Peyer's patch (tissue), 4 donors: ENCODE measurements around the gene RAC3. TPM values are rescaled to one million over a fixed set of nuclear protein-coding genes. Genes with fewer than 3 reads are reported as not detected.

ENCODE experiments used
- DNase-seq, 3 donors: peaks; one replicate each; pipeline ENCODE4 v3.0.0-alpha.2; 2017 to 2019
- H3K27ac ChIP-seq, 4 donors: fragments of 200-600 bp; sonication (generic); one replicate each; pipeline ENCODE4 v1.5.1; 2016 to 2019
- H3K27me3 ChIP-seq, 2 donors: fragments of 200-600 bp; sonication (generic); one replicate each; pipeline ENCODE4 v1.5.1; 2019
- H3K36me3 ChIP-seq, 3 donors: fragments of 200-600 bp; sonication (generic); one replicate each; pipeline ENCODE4 v1.5.1; 2016 to 2019
- H3K4me1 ChIP-seq, 4 donors: fragments of 200-600 bp; sonication (generic); one replicate each; pipeline ENCODE4 v1.5.1; 2016 to 2019
- H3K4me3 ChIP-seq, 4 donors: fragments of 200-600 bp; sonication (generic); 1 replicate in 3 of 4; 2 replicates in 1 of 4; pipeline ENCODE4 v1.5.1; 2016 to 2019; ENCODE audit warnings: mild to moderate bottlenecking in 1 of 4
- H3K9me3 ChIP-seq, 4 donors: fragments of 200-600 bp; sonication (generic); one replicate each; pipeline ENCODE4 v1.5.1; 2016 to 2019; ENCODE audit warnings: mild to moderate bottlenecking in 1 of 4
- CTCF ChIP-seq, 6 experiments: fragments of 450-650 bp in 4 of 6; fragments of 200-600 bp in 2 of 6; sonication (generic) in 1 of 6; IDR thresholded peaks; one replicate each; pipeline ENCODE4 v1.5.1; 2017 to 2019; ENCODE audit warnings: antibody characterized with exemption in 6 of 6, mild to moderate bottlenecking in 3 of 6, moderate library complexity in 1 of 6
- POLR2A ChIP-seq, 2 donors: fragments of 450-650 bp; IDR thresholded peaks; one replicate each; pipeline ENCODE4 v1.5.1; 2017; ENCODE audit warnings: antibody characterized with exemption in 2 of 2, mild to moderate bottlenecking in 2 of 2, moderate library complexity in 2 of 2
- total RNA-seq, 4 donors: library from RNA; depleted of rRNA; stranded (reverse); fragments of >200 nt; gene quantifications; one replicate each; pipeline ENCODE4 v1.1.0, GENCODE V29; 2016

RAC3 gene
- total RNA-seq, 4 donors from 2014 or later = 4.6 to 20.6 (median 9.8) TPM

- Histone ChIP-seq H3K9me3 (no peaks in the 10 kb centered on the region), H3K4me3 (no peak overlapping the region), H3K36me3 (peaks cover 0 to 31% (median 0%) of the 10 kb centered on the region in 3 donors), H3K4me1 (peaks cover 0 to 12% (median 11%) of the 10 kb centered on the region in 4 donors), H3K27ac (no peak overlapping the region), H3K27me3 (no peaks in the 10 kb centered on the region)
- TF ChIP-seq CTCF (IDR thresholded peaks at IDR 0.05) (no peak), POLR2A (IDR thresholded peaks at IDR 0.05) (no peak)
- DNase-seq = no peak
These were observed 15.4 kb downstream of the RAC3 start for GRCh38 chr17:82046903-82047302.

- TF ChIP-seq CTCF (IDR thresholded peaks at IDR 0.05) = no peak
- H3K4me1 ChIP-seq = peaks cover 0 to 15% (median 14%) of the 10 kb centered on the region in 4 donors
- no peak overlapping the region for H3K27ac ChIP-seq
- H3K9me3 ChIP-seq = no peaks in the 10 kb centered on the region
- no peak overlapping the region for H3K4me3 ChIP-seq
- H3K27me3 ChIP-seq = no peaks in the 10 kb centered on the region
- H3K36me3 ChIP-seq = peaks cover 0 to 31% (median 0%) of the 10 kb centered on the region in 3 donors
- DNase-seq = no peak
These were observed 15.9 kb downstream of the RAC3 start for GRCh38 chr17:82047379-82047778.

- DNase-seq = no peak
- H3K27ac ChIP-seq = no peak overlapping the region
- no peaks in the 10 kb centered on the region for H3K9me3 ChIP-seq
- H3K27me3 ChIP-seq = no peaks in the 10 kb centered on the region
- H3K36me3 ChIP-seq = peaks cover 0 to 31% (median 0%) of the 10 kb centered on the region in 3 donors
- peaks cover 0 to 21% (median 20%) of the 10 kb centered on the region in 4 donors for H3K4me1 ChIP-seq
- TF ChIP-seq POLR2A (IDR thresholded peaks at IDR 0.05) = no peak
- no peak for TF ChIP-seq CTCF (IDR thresholded peaks at IDR 0.05)
- no peak overlapping the region for H3K4me3 ChIP-seq
These were observed 16.6 kb downstream of the RAC3 start for GRCh38 chr17:82047914-82048570.

- Histone ChIP-seq H3K36me3 (peaks cover 0 to 32% (median 0%) of the 10 kb centered on the region in 3 donors), H3K27ac (no peak overlapping the region), H3K27me3 (no peaks in the 10 kb centered on the region), H3K4me3 (no peak overlapping the region), H3K9me3 (no peaks in the 10 kb centered on the region), H3K4me1 (peaks cover 0 to 27% (median 23%) of the 10 kb centered on the region in 4 donors)
- TF ChIP-seq CTCF (IDR thresholded peaks at IDR 0.05) = no peak
- no peak for TF ChIP-seq POLR2A (IDR thresholded peaks at IDR 0.05)
- DNase-seq = no peak
These were observed 17.1 kb downstream of the RAC3 start for GRCh38 chr17:82048571-82048971.

GRCh38 chr17:82049106-82049505 is 17.6 kb downstream of the RAC3 start:
- H3K36me3 ChIP-seq = peaks cover 0 to 37% (median 0%) of the 10 kb centered on the region in 3 donors

More at GRCh38 chr17:82049106-82049505, 17.6 kb downstream of the RAC3 start:
- TF ChIP-seq POLR2A (IDR thresholded peaks at IDR 0.05) (no peak), CTCF (IDR thresholded peaks at IDR 0.05) (no peak)
- Histone ChIP-seq H3K4me1 (peaks cover 0 to 31% (median 23%) of the 10 kb centered on the region in 4 donors), H3K9me3 (no peaks in the 10 kb centered on the region), H3K27ac (no peak overlapping the region), H3K4me3 (no peak overlapping the region), H3K27me3 (no peaks in the 10 kb centered on the region)
- no peak for DNase-seq
